HUES6 (cell line): Measurements from ENCODE around the gene LRRC56.
A peak's percentile ranks its signal among the peaks of the same experiment; 100 is the strongest.
"Not testable (repeated sequence)": the region's sequence is repeated elsewhere in the genome, so short reads cannot be mapped to it uniquely, and the experiment has no call there.

Source experiments
- H3K27ac ChIP-seq: 2 replicates; pipeline ENCODE4 v1.7.0; 2013; ENCODE audit warnings: low read depth, mild to moderate bottlenecking, low read length, inconsistent platforms
- H3K27me3 ChIP-seq: 2 replicates; pipeline ENCODE4 v1.6.1; 2013; ENCODE audit warnings: low read length; ENCODE audit not compliant: control insufficient read depth, insufficient read depth
- H3K36me3 ChIP-seq: 2 replicates; pipeline ENCODE4 v1.6.1; 2013; ENCODE audit warnings: low read length; ENCODE audit not compliant: control insufficient read depth, insufficient read depth
- H3K4me1 ChIP-seq: 2 replicates; pipeline ENCODE4 v1.6.1; 2013; ENCODE audit warnings: low read length; ENCODE audit not compliant: control insufficient read depth, insufficient read depth
- H3K4me3 ChIP-seq: 2 replicates; pipeline ENCODE4 v1.5.1; 2013; ENCODE audit warnings: low read depth, low read length
- H3K9ac ChIP-seq: one replicate; pipeline ENCODE4 v1.6.1; 2013; ENCODE audit warnings: mild to moderate bottlenecking, low read length
- H3K9me3 ChIP-seq: 2 replicates; pipeline ENCODE4 v1.6.1; 2013; ENCODE audit warnings: low read depth, low read length; ENCODE audit not compliant: control insufficient read depth, insufficient read depth

Gene LRRC56

DNA sequence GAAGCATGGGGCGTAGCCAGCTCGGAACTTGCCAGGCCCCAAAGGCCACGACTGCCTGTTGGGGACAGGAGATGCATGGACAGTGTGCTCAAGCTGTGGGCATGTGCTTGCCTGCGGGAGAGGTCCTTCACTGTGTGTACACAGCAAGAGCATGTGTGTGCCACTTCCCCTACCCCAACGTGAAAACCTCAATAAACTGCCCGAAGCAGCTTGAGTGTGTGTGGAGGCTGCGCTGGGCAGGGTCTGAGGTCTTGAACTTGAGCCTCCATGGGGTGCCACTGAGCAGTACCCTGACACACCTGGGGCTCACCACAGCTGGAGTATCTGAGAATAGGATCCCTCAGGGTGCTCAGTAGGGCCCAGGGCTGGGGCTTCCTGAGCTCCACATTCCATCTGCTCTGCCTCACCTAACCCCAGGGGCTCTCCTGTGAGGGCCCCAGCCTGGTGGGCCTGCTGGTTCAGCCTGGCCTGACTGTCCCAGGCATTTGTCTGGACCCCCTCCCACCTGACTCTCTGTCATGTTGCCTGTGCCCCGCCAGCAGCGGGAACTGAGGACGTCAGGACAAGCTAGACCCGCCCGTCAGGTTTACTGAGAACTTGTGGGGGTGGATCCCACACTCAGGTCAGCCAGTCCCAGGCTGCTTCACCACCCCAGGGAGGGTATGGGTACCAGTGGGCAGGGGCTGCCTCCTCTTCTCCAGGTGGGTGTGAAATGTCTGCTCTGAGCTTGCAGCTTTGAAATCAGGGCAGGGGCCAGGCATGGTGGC lies 26.7 kb downstream of the LRRC56 start:
- no peak overlapping the region for H3K9ac ChIP-seq
- H3K27ac ChIP-seq, result no peak overlapping the region
- peaks cover 10% of the 10 kb centered on the region; the same call in 1 of the 2 replicates for H3K27me3 ChIP-seq
- H3K4me3 ChIP-seq, result no peak overlapping the region
- peaks cover 26% of the 10 kb centered on the region for H3K4me1 ChIP-seq
- no peaks in the 10 kb centered on the region for H3K9me3 ChIP-seq
- H3K36me3 ChIP-seq, result peaks cover 10% of the 10 kb centered on the region; the same call in 1 of the 2 replicates

DNA sequence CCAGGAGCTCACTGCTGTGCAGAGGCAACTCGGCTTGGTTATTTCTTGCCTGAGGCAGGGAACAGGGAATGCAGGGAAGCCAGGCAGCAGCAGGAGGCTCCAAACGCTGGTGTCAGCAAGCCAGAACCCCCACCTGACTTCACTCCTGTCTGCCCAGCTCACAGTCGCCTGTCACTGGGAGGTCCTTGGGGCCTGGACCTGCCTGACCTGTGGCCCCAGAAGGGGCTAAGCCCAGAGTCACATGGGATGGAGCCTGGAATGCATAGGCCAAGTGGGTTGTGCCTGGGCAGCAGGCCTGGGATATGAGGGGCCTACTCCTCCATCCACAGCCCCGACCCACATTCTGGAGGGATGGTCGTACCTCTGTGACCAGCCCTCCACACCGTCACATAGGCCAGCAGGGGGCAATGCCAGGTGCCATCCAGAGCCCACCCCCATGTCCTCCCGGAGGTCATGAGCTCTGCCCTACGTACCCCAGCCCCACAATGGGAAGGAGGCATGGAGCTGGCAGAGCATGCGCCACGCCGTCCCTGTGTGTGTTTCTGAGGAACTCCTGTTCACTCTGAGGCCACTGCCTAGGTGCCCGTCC lies 28.7 kb downstream of the LRRC56 start:
- H3K9me3 ChIP-seq, result no peaks in the 10 kb centered on the region
- no peak overlapping the region for H3K27ac ChIP-seq
- H3K4me3 ChIP-seq, result peak overlapping the region; percentile 22; the same call in 1 of the 2 replicates
- H3K27me3 ChIP-seq, result peaks cover 8% of the 10 kb centered on the region; the same call in 1 of the 2 replicates
- H3K9ac ChIP-seq, result peak overlapping the region; percentile 19
- peaks cover 28% of the 10 kb centered on the region for H3K4me1 ChIP-seq
- H3K36me3 ChIP-seq, result peaks cover 10% of the 10 kb centered on the region; the same call in 1 of the 2 replicates

DNA sequence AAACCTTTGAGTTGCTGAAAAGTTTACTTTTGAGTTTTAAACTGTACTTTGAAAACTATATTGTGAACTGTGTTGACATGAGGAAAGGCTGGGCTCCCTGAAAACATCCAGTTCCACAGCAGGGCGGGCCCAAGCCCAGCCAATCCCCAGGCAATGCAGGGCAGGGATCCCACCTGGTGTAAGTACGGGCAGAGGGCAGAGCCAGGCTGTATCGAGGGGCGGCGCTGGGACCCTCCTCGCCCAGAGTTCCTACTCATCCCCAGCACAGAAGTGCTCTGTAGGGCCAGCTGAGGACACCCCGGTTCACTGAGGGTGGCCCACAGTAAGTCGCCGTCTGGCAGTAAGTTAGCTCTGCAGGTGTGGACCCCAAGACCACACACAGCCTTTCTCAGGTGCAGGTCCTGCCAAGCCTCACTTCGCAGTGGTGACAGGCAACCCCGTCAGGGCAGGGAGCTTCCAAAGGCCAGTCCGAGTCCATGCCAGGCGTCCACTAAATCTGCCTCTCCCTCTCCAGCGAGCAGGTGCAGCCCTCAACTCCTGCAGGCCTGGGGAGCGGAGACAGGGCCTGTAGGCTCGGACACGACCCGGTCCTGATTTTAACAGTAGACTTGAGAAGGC lies 29.8 kb downstream of the LRRC56 start:
- Histone ChIP-seq H3K27ac (no peak overlapping the region), H3K36me3 (peaks cover 10% of the 10 kb centered on the region; the same call in 1 of the 2 replicates), H3K4me3 (peak overlapping the region; percentile 91)

DNA sequence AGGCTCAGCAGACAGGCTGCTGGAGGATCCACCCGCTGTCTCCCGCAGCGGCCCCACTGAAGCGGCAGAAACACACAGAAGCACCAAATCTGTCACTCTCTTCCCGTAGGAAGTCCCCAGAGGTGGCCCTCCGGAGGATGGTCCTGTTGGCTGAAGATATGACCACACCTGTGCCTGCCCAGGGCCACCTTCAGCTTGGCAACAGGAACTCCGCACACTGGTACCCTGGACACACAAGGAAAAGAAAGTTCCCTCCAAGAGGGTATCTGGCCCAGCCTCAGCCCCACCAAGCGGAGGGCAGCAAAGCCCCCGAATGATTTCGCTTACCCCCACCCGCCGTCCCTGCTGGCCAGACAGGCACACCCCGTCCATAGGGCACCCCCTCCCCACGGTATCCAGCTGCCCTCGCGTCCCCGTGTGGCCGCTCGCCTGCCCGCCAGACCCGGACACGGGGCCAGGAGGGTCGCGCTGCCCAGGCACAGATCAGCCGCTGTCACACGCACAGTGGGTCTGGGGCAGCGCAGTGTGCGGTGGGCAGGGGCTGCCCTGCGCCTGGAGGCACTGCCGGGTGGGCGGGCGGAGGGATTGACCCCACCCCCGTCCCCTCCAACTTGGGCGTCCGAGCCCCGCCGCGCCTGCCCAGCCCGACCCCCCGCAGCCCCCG lies 30.4 kb downstream of the LRRC56 start:
- Histone ChIP-seq H3K36me3 (peaks cover 10% of the 10 kb centered on the region; the same call in 1 of the 2 replicates), H3K9me3 (no peaks in the 10 kb centered on the region), H3K4me3 (peak overlapping the region; percentile 91), H3K27ac (no peak overlapping the region), H3K27me3 (peaks cover 4% of the 10 kb centered on the region; the same call in 1 of the 2 replicates), H3K4me1 (peaks cover 30% of the 10 kb centered on the region), H3K9ac (peak overlapping the region; percentile 57)

More for the DNA sequence above, 29.8 kb downstream of the LRRC56 start:
- Histone ChIP-seq H3K27me3 (peaks cover 4% of the 10 kb centered on the region; the same call in 1 of the 2 replicates), H3K9ac (peak overlapping the region; percentile 57), H3K4me1 (peaks cover 30% of the 10 kb centered on the region), H3K9me3 (no peaks in the 10 kb centered on the region)

DNA sequence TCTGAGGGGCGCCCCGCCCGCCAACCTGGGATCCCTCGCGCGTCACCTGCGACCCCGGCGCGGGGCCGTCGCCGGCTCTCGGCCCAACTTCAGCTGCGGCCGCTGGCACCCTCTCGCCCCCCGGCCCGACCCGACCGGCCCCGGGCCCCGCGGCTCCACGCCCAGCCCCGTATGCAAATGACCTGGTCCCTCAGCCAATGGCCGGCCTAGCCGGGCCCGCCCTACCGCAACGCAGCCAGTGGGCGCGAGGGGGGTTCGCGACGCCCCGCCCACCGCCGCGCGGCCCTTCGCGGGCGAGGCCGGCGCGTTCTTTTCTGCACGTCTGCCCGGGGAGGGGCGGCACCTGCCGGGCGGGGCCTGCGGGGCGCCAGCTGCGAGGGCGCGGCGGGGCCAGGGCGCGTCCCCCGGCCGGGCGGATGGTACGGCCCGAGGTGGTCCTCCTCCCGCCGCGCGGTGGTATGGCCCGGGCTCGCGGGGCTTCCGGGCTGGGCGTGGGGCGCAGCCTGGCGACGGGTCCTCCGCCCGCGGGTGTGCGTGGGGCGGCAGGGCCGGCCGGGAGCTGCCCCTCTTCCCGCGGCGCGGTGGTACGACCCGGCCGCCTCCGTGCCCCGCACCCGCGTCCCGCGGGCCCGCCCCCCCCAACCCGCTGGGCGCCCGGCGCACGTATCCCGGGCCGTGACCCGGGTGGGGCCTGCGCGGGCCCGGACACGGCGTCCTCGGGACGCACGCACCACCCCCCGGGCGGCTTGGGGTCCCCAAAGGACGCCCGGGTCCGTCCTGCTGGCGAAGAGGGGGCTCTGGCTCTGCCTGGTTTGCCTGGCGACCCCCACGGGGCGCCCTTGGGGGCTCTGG lies 31.2 kb downstream of the LRRC56 start:
- Histone ChIP-seq H3K4me1 (peaks cover 30% of the 10 kb centered on the region), H3K9me3 (no peaks in the 10 kb centered on the region), H3K27ac (peak overlapping the region; percentile 63; the same call in 1 of the 2 replicates), H3K9ac (peak overlapping the region; percentile 69), H3K36me3 (peaks cover 4% of the 10 kb centered on the region; the same call in 1 of the 2 replicates), H3K27me3 (peaks cover 8% of the 10 kb centered on the region), H3K4me3 (peak overlapping the region; percentile 91)

DNA sequence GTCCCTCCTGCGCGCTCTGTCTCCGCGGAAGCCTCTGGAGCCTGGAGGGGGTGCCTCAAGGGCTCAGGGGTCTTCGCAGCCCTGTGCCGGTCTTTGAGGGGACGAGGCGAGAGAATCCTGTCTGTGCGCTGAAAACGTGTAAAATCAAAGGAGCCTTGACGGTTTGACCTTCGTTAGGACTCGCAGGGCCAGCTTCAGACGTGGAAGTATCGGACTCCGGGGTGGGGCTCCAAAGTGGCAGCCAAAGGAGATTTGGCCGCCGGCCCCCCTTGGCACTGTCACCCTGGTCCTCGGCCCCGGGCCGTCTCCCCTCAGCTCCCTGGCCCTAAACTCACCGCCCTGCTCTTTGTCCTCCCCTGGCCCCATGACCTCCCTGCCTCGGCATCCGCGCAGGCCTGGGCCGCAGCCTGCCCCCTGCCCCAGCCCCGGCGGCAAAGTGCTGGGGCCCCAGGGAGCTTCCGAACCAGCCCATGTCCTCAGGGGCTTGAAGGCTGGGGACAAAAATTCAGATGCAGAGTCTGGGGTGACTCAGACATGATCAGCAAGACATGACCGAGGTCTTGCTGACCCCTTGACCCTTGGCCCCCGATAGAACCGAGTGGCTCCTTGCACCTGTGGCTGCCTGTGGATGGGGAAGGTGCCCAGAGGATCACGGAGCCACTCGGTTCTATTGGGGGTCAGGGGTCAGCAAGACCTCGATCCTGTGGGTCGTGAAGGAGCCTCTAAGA lies 32.0 kb downstream of the LRRC56 start:
- Histone ChIP-seq H3K9ac (peak overlapping the region; percentile 69), H3K27ac (peak overlapping the region; percentile 63; the same call in 1 of the 2 replicates), H3K27me3 (peaks cover 11% of the 10 kb centered on the region), H3K4me3 (peak overlapping the region; percentile 68), H3K4me1 (peaks cover 33% of the 10 kb centered on the region), H3K9me3 (no peaks in the 10 kb centered on the region), H3K36me3 (no peaks in the 10 kb centered on the region)

DNA sequence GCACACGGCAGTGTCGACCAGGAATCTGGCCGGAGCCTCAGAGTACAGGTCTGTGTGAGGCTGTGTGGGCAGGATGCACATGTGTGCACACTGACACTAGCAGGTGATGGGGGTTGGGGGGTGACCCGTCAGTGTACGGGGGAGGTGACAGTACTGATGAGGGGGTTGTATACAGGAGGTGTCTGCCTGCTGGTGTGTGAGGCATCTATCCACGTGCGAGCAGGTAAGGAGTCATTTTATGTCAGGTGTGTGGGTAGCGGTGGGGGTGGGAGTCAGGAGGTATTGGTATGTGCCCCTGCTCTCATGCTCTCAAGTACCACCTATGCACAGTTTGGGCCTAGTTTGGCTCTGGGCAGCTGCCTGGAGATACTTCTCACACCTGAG lies 34.5 kb downstream of the LRRC56 start:
- H3K36me3 ChIP-seq, result no peaks in the 10 kb centered on the region; the same call in 1 of the 2 replicates
- H3K9ac ChIP-seq, result no peak overlapping the region
- H3K4me3 ChIP-seq, result no peak overlapping the region
- H3K27me3 ChIP-seq, result peaks cover 24% of the 10 kb centered on the region
- no peak overlapping the region for H3K27ac ChIP-seq
- H3K9me3 ChIP-seq, result no peaks in the 10 kb centered on the region
- H3K4me1 ChIP-seq, result peaks cover 28% of the 10 kb centered on the region

DNA sequence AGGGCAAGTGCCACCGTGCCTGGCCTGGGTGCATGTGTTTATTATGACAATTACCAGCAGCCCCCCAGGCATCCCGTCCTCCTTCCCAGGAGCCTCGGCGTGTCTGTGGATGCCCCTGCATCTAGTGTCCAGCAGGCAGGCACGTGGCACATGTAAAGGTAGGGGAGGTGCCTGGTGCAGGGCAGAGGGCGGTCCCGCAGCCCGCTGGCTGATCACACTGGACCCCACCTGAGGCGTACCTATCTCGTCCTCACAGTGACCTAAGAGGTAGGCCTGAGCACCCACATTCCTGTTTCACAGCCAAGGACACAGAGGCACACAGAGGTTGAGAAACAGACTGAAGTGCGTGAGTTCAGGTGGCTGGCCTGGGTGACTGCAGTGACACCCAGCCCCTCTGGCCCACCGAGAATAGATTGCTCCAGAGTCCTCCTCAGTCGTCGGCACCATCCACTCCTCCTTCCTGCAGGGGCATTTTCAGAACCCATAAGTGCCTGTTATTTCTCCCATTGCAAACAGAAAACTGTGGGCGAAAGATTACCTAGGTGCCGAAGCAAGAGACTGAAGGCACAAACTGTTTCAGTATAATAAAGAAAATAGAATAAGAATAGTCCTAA lies 35.9 kb downstream of the LRRC56 start:
- Histone ChIP-seq H3K27me3 (peaks cover 20% of the 10 kb centered on the region), H3K36me3 (peaks cover 4% of the 10 kb centered on the region)

DNA sequence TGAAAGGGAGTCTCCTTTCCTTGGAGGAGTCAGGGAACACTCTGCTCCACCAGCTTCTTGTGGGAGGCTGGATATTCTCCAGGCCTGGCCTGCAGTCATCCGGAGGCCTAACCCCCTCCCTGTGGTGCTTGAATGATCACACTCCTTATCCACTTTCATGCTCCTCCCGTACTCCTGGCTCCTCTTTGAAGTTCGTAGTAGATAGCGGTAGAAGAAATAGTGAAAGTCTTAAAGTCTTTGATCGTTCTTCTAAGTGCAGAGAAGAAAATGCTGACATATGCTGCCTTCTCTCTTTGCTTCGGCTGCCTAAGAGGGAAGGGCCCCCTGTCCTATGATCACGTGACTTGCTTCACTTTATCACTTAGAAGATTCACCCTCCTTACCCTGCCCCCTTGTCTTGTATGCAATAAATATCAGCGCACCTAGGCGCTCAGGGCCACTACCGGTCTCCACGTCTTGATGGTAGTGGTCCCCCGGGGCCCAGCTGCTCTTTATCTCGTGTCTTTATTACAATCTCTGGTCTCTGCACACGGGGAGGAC lies 36.8 kb downstream of the LRRC56 start:
- not testable (repeated sequence) for H3K27ac ChIP-seq, H3K36me3 ChIP-seq, H3K9ac ChIP-seq

More for the DNA sequence above, 35.9 kb downstream of the LRRC56 start:
- Histone ChIP-seq H3K4me3 (no peak overlapping the region), H3K9ac (no peak overlapping the region), H3K4me1 (peaks cover 37% of the 10 kb centered on the region), H3K9me3 (no peaks in the 10 kb centered on the region), H3K27ac (no peak overlapping the region)

More for the DNA sequence above, 36.8 kb downstream of the LRRC56 start:
- H3K9me3 ChIP-seq, result not testable (repeated sequence)
- Histone ChIP-seq H3K27me3 (peaks cover 20% of the 10 kb centered on the region), H3K4me1 (peaks cover 37% of the 10 kb centered on the region), H3K4me3 (peak overlapping the region; percentile 34)
